ENCODE data around the gene NKX1-1.

The NKX1-1 gene

DNA sequence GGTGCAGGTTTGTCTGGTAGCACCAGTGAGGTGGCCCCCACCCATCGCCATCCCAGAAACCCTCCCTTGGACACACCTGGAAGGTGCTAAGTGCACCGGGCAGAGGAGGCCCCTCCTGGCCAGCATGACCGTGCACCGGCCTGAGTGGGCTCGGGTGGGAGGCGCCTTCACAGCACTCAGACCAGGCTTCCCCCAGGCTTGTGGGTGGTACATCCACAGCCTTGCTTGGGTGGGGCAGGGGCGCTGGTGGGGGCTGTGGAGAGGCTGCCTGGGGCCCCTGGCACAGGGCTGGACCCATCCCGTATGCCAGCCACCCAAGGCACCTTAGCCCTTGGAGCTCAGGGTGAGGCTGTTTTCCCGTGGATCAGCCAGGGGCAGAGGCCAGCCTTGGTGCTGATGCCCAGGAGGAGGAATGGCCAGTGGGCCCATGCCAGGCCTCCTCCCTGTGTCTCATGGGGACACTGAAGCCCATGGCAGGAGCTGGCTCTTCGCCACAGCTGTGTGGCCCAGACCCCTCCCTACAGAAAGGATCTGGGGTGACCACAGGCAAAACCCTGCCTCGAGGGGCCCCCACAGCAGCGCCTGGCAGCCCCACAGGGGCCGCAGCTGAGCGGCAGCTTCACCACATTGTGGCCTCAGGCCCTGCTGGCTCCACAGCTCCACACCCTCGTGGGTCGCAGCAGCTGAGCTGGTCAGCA lies 21.4 kb downstream of the NKX1-1 start:
- Mint-ChIP-seq H3K9me3 (no peaks in the 10 kb centered on the region), H3K27me3 (no peaks in the 10 kb centered on the region), H3K27ac (no peak overlapping the region), H3K36me3 (peaks cover 22% of the 10 kb centered on the region), H3K4me1 (no peaks in the 10 kb centered on the region), H3K4me3 (no peak overlapping the region)

DNA sequence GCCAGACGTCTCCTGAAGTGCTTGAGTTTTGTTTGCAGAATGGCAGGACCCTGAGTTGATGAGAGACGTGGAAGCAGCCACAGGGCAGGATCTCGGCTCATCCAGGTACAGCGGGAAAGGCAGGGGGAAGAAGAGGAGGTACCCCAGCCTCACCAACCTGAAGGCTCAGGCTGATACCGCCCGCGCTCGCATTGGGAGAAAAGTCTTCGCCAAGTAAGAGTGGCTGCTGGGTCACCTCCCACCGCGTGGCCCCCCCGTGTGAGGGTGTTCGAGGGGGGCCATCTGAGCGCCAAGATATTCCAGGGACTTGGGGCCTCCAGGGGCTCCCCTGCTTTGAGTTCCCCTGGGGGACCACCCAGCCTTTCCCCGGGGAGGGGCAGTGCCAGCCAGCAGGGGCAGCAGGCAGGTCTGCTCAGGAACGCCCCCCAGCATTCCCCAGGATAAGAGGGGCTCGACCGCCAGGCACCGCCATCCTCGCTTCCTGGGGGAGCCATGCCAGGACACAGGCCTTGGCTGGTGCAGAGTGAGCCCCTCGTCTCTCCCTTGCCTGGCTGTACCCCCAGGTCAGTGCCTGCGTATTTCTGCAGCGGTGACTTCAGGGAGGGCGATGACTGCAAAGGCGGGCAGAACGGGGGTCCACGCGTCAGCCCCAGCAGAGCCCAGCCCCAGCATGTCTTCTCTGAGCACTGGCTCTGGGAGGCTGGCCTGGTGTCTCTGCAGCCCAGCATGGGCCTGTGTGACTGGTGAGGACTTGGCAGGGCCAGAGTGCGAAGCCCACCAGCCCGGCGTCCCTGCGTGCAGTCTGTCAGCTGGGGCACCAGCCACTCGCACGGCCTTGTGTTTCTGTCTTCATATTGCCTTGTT lies 22.3 kb downstream of the NKX1-1 start:
- no peaks in the 10 kb centered on the region for H3K4me1 Mint-ChIP-seq
- peaks cover 17% of the 10 kb centered on the region for H3K36me3 Mint-ChIP-seq
- H3K9me3 Mint-ChIP-seq, result no peaks in the 10 kb centered on the region
- no peak overlapping the region for H3K27ac Mint-ChIP-seq
- no peak overlapping the region for H3K4me3 Mint-ChIP-seq
- no peaks in the 10 kb centered on the region for H3K27me3 Mint-ChIP-seq

DNA sequence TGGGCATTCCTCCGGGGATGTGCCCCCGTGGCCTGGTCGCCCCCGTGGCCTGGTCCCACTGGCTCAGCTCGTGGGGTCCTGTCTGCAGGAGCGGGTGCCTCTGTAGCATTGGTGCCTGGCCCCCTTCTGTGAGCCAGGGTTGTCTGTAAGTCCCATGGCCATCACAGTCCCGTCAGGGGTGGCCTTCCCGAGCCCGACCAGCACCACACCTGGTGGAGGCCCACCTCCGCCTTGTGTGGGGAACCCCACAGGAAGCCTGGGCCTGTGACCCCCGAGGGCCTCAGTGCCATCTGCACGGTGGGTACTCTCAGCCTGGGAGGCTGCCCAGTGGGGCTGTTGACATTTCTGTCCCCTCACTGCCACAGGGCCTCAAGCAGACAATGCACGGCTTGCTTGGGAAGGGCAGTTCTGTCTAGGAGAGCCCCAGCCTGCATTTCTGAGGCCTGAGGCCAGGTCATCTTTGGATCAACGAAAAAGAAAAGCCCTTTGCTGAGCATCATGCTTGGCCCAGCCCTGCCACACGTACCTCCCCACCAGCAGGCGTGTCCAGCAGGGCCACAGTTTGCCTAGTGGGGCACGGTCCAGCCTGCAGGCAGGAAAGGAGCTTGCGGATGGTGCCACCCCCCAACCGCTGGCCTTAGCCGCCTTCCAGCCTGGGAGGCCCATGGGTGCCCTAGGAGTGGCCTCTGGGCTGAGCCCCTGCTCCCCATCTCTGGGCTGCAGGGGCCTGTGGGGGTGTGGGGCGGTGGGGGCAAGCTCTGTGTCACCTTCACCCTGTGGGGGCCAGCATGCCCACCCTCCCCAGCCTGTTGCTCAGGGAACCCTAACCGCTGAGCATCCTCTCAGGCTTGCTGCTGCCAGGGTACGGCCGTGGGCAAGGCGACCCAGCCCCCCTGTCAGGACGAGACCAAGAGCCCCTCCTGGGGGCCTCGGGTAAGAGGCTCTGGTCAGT lies 23.2 kb downstream of the NKX1-1 start:
- no peaks in the 10 kb centered on the region for H3K4me1 Mint-ChIP-seq
- peaks cover 9% of the 10 kb centered on the region for H3K36me3 Mint-ChIP-seq
- no peaks in the 10 kb centered on the region for H3K27me3 Mint-ChIP-seq
- no peaks in the 10 kb centered on the region for H3K9me3 Mint-ChIP-seq
- H3K4me3 Mint-ChIP-seq, result no peak overlapping the region
- no peak overlapping the region for H3K27ac Mint-ChIP-seq

DNA sequence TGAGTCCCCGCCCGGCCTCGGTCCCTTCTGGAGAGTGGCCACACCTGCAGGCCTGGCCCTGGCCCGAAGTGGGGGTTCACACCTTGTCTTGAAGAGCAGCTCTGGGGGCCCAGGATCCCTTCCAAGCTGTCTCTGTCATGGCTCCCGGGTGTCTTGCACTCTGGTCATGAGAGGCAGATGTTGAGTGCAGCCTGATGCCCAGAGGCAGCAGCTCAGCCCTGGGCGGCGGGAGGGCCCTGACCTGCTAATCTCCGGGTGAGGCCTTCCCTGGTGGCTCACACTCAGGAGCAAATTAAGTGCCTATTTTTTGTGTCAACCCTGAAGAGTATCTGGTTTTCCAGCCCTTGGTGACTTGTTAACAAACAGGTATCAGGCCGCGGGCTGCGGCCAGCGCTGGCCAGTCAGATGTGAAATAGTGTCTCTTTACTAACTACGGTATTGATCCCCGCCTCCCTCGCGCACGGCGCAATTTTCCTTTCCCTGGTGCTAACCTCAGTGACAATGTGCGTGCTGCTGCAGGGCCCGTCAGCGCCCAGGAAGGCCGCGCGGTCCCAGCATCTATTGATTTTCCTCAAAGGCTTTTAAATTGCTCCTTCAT lies 24.2 kb downstream of the NKX1-1 start:
- Mint-ChIP-seq H3K4me3 (no peak overlapping the region), H3K4me1 (no peaks in the 10 kb centered on the region), H3K27ac (no peak overlapping the region), H3K27me3 (no peaks in the 10 kb centered on the region), H3K9me3 (no peaks in the 10 kb centered on the region), H3K36me3 (peaks cover 4% of the 10 kb centered on the region)

DNA sequence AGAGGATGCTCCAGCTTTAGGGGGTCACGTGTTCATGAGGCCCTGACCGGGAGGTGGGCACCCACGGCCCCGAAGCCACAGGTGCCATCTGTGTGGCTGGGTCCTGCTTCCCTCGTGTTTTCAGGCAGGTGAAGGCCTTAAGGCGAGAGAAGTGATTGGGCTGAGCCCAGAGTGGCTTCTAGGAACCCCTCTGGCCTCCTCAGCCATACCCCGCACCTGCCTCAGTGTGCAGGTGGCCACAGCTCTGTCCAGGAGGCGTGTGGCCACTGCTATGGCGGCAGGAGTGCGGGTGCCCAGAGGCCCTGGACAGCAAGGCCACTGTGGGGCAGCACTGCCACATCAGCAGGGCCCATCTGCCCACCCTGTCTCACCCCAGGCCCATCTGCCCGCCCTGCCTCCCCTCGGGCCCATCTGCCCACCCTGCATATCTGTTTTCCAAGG lies 25.0 kb downstream of the NKX1-1 start:
- H3K27ac Mint-ChIP-seq, result no peak overlapping the region
- H3K36me3 Mint-ChIP-seq, result no peaks in the 10 kb centered on the region
- H3K4me1 Mint-ChIP-seq, result no peaks in the 10 kb centered on the region
- no peaks in the 10 kb centered on the region for H3K27me3 Mint-ChIP-seq
- no peaks in the 10 kb centered on the region for H3K9me3 Mint-ChIP-seq
- H3K4me3 Mint-ChIP-seq, result no peak overlapping the region

DNA sequence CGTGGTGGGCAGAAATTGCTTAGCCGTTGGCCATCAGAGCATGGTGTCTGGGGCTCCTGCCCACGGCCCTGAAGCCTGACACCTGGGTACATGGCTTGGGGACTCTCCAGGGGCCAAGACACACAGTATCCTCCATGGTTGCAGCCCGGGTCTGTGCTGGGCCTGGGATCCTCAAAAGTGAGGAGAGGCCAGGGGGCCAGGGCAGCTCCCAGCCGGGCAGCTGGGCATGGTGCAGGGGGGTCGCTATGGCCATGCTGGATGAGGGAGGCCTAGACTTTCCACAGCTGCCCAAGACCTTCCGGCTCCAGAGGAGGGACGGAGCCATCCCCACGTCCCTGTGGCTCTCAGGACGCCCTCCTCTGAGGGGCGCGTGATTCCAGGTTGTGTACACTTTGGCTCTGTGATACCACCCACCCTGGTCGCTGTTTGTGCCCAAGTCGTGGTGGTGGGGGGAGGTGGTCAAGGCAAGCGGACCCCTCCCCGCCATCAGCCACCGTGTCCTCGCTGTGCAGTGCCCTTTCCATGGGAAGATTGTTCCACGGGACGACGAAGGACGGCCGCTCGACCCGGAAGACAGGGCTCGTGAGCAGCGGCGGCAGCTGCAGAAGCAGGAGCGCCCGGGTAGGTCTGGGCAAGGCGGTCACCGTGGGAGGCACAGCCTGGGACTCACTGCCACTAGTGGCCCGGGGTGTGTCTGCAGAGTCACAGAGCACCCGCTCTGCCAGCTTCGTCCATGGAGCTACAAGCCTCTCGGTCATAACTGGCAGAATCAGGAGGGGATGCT lies 25.7 kb downstream of the NKX1-1 start:
- Mint-ChIP-seq H3K9me3 (no peaks in the 10 kb centered on the region), H3K27ac (no peak overlapping the region), H3K27me3 (no peaks in the 10 kb centered on the region), H3K4me1 (no peaks in the 10 kb centered on the region), H3K36me3 (no peaks in the 10 kb centered on the region), H3K4me3 (no peak overlapping the region)

DNA sequence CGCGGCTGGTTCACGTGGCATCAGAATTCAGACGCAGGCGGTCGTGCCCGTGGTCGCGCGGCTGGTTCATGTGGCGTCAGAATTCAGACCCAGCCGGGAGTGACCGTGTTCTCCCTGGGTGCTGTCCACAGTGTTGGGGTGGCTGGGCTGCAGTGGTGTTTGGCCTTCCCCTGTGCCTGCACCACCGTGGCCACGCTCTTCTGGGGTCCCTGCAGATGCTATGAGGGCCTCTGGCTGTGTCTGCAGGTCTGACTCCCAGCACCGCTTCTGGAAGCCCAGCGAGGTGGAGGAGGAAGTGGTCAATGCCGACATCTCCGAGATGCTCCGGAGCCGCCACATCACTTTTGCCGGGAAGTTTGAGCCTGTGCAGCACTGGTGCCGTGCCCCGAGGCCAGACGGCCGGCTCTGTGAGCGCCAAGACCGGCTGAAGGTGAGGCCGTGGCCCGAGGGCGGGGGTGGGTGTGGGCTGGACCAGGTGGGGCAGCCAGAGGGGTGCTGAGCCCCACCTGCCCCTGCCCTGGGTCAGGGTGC lies 26.4 kb downstream of the NKX1-1 start:
- no peaks in the 10 kb centered on the region for H3K36me3 Mint-ChIP-seq
- H3K9me3 Mint-ChIP-seq, result no peaks in the 10 kb centered on the region
- H3K27me3 Mint-ChIP-seq, result no peaks in the 10 kb centered on the region
- H3K27ac Mint-ChIP-seq, result no peak overlapping the region
- no peak overlapping the region for H3K4me3 Mint-ChIP-seq
- H3K4me1 Mint-ChIP-seq, result no peaks in the 10 kb centered on the region

DNA sequence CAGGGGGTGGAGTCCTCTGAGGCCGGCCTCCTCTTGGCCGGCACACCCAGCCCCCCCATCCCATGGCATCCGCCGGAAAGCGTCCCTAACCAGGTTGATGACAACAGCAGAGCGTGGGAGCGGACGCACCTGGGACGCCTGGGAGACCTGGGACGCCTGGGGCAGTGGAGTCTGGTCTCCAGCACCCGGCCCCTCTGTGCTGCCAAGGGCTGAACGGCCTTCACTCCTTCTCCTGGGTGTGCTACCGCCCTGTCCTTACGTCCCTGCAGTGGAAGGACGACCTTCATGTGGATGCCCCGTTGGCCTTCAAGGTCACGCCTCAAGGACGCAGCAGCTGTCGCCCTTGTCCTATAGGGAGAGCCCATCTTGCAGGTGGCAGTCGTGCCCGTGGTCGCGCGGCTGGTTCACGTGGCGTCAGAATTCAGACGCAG lies 26.9 kb downstream of the NKX1-1 start:
- H3K27ac Mint-ChIP-seq, result no peak overlapping the region
- no peaks in the 10 kb centered on the region for H3K36me3 Mint-ChIP-seq
- H3K9me3 Mint-ChIP-seq, result no peaks in the 10 kb centered on the region
- H3K4me1 Mint-ChIP-seq, result no peaks in the 10 kb centered on the region
- H3K4me3 Mint-ChIP-seq, result no peak overlapping the region
- H3K27me3 Mint-ChIP-seq, result no peaks in the 10 kb centered on the region

DNA sequence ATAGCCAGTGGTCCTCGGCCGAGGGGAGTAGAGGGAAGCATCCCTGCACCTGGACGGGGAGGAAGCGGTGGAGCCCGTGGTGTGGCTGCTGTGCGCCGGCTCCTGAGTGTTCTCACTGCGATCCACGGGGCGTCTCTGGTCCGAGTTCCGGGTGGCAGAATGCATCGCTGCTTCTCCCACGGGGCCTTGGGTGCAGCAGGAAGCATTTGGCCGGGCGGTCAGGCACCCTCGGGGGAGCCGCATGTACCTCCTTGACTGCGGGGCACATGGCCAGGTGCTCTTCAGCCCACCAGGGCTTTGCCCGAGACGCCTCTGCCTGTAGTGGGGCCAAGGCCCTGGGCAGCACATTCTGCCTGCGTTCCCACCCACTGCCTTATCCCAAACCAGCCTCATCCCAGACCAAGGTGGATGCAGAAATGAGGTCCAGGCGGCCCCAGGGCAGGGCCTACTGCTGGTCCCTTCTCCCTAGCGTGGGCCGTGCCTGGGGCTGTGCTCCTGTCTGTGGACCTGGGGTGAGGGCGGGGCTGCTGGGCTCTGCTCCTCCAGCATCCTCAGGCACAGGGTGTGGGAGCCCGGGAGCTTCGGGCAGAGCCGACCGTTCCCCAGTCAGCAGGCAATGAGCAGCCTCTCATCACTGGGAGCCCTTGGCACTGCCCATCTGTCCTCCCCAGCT lies 27.5 kb downstream of the NKX1-1 start:
- H3K9me3 Mint-ChIP-seq, result no peaks in the 10 kb centered on the region
- H3K27ac Mint-ChIP-seq, result no peak overlapping the region
- H3K36me3 Mint-ChIP-seq, result peaks cover under 1% of the 10 kb centered on the region

DNA sequence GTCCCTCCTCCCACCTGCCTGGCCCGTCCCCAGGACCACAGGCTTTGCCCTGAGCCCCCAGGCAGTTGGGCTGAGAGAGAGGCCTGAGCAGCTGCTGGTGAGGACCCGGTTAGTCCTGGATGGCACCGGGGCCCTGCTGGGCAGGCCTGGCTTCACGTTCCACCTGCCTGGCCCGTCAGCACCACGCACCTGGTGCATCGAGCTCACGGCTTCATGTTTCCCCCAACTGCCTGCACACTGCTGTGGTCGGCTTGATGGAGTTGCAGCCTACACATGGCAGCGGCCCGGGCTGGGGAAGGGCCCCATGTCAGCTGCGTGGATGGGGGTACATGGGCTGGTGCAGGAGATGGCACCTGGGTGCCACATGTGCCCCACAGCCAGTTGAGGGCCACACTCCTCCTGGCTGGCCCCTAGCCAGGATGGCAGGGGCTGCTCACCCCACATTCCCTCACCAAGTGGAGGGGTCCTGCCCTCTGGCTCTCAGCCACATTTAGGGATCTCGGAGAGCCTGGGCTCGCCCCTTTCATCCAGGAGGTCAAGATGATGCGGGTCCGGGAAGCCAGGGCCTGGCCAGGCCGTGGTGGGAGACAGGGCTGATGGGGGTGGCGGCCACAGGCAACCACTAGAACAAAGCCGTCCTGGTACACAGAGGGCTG lies 28.5 kb downstream of the NKX1-1 start:
- H3K36me3 Mint-ChIP-seq, result peaks cover 5% of the 10 kb centered on the region
- no peak overlapping the region for H3K27ac Mint-ChIP-seq
- H3K4me1 Mint-ChIP-seq, result no peaks in the 10 kb centered on the region
- no peaks in the 10 kb centered on the region for H3K9me3 Mint-ChIP-seq
- no peaks in the 10 kb centered on the region for H3K27me3 Mint-ChIP-seq
- no peak overlapping the region for H3K4me3 Mint-ChIP-seq

More for the DNA sequence above, 27.5 kb downstream of the NKX1-1 start:
- Mint-ChIP-seq H3K4me3 (no peak overlapping the region), H3K4me1 (no peaks in the 10 kb centered on the region), H3K27me3 (no peaks in the 10 kb centered on the region)

DNA sequence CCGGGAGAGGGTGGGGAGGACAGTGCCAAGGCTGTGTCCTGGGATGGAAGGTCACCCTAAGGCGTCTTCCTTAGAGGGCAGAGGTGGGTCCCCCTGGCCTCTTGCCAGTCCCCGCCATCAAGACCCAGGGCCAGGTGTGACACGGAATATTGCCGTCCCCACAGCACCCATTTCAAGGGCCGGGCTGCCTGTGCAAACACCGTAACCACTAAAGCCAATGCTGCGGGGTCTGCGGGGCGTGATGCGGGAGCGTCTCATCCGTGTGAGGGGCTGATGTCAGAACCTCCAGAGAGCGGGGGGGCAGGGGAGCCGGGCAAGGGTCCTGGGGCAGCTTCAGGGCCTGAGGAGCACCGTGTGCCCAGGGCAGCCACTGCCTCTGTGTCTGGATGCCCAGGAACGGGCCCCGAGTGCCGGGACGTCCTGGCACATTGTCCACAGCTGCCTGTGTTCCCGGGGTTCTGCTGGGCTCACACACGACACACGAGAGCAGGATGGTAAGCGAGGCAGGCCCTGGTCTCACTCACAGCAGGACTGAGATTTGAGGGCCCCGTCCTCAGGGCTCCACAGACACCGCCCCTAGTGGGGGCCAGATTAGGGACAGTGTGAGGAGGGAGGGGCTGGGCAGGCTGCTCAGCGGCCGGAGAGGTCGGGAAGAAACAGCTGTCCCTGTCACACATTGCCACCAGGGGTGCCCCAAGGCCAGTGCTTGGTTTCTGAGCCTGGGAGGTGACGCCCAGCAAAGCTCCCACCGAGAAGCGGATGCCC lies 29.2 kb downstream of the NKX1-1 start:
- Mint-ChIP-seq H3K4me1 (no peaks in the 10 kb centered on the region), H3K4me3 (no peak overlapping the region), H3K36me3 (peaks cover 6% of the 10 kb centered on the region), H3K27ac (no peak overlapping the region), H3K9me3 (no peaks in the 10 kb centered on the region), H3K27me3 (no peaks in the 10 kb centered on the region)

DNA sequence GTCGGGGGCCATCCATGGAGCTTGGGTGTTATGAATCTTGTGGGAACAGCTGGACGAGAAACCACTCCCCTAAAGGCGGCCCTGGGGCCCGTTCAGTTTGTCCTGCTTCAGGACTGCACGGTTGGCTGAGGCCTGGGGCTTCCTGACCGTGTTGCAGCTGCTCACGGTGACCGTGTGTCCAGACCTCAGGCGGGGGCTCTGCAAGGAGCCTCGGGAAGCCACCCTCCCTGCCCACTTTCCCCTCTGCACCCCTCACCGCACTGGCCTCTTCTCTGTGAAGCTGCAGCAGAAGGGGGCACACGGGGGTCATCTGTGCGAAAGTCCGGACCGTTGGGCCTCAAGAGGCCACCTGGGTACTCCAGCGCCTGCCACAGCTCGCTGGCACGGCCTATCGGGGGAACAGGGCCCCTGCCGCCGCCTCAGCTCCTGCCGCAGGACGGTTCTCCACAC lies 29.8 kb downstream of the NKX1-1 start:
- Mint-ChIP-seq H3K9me3 (no peaks in the 10 kb centered on the region), H3K27me3 (no peaks in the 10 kb centered on the region), H3K36me3 (peaks cover 6% of the 10 kb centered on the region), H3K4me3 (no peak overlapping the region), H3K27ac (no peak overlapping the region), H3K4me1 (no peaks in the 10 kb centered on the region)

DNA sequence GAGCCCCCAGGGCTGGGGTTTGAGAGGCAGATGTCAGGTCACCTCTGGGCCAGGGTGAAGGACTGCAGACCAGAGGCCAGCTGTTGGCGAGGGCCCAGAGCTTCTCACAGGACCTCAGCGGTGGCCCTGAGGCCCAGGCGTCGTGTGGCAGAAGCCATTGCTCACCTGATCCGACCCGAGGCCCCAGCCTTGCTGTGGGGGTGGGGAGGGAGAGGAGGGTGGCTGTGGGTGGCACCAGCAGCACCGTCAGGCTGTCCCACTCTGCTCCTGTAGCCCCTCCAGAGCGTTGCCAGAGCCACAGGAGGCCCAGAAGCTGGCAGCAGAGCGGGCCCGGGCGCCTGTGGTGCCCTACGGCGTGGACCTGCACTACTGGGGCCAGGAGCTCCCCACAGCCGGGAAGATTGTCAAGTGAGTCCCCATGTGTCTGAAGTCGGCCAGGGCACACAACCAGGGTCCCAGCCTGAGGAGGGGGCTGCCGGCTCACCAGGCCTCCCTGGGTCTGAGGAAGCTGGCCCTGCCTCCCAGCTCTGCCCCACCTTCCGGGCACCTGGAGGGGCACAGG lies 30.4 kb downstream of the NKX1-1 start:
- H3K9me3 Mint-ChIP-seq, result no peaks in the 10 kb centered on the region
- H3K27me3 Mint-ChIP-seq, result no peaks in the 10 kb centered on the region
- no peak overlapping the region for H3K4me3 Mint-ChIP-seq
- H3K36me3 Mint-ChIP-seq, result peaks cover 6% of the 10 kb centered on the region
- H3K4me1 Mint-ChIP-seq, result no peaks in the 10 kb centered on the region
- no peak overlapping the region for H3K27ac Mint-ChIP-seq
